Heart right ventricle (tissue), 16 donors: ENCODE results near the gene SPATA24. TPM values are rescaled to one million over a fixed set of nuclear protein-coding genes. Genes with fewer than 3 reads are reported as not detected.
A peak's percentile ranks its signal among the peaks of the same experiment; 100 is the strongest.

ENCODE experiments used
- ATAC-seq, 8 donors: fragments of 200-7000 bp; cut with Tn5 transposase; one replicate each; pipeline ENCODE4 v1.9.1; 2020; ENCODE audit warnings: mild to moderate bottlenecking in 8 of 8, moderate library complexity in 8 of 8, moderate number of reproducible peaks in 1 of 8
- DNase-seq, 2 donors: peaks; one replicate each; pipeline ENCODE4 v3.0.0-alpha.2; 2020
- H3K27ac ChIP-seq, 10 donors: fragments of 200-600 bp; sonication (generic) in 2 of 10; one replicate each; pipeline versions ENCODE4 v1.5.0 to v1.8.0; 2020 to 2022; ENCODE audit warnings: mild to moderate bottlenecking in 3 of 10
- H3K27me3 ChIP-seq, 7 donors: fragments of 200-600 bp; one replicate each; pipeline ENCODE4 v1.8.0; 2021 to 2022; ENCODE audit warnings: mild to moderate bottlenecking in 2 of 7
- H3K36me3 ChIP-seq, 9 donors: fragments of 200-600 bp; sonication (generic) in 1 of 9; one replicate each; pipeline versions ENCODE4 v1.5.0 to v1.8.0; 2020 to 2022; ENCODE audit warnings: mild to moderate bottlenecking in 2 of 9
- H3K4me1 ChIP-seq, 9 donors: fragments of 200-600 bp; sonication (generic) in 1 of 9; one replicate each; pipeline versions ENCODE4 v1.5.0 to v1.8.0; 2020 to 2022; ENCODE audit warnings: mild to moderate bottlenecking in 4 of 9
- H3K4me3 ChIP-seq, 10 donors: fragments of 200-600 bp; sonication (generic) in 2 of 10; one replicate each; pipeline versions ENCODE4 v1.5.0 to v1.8.0; 2020 to 2022; ENCODE audit warnings: mild to moderate bottlenecking in 7 of 10, moderate library complexity in 2 of 10
- H3K9me3 ChIP-seq, 11 donors: fragments of 200-600 bp in 10 of 11; sonication (generic) in 2 of 11; one replicate each; pipeline versions ENCODE4 v1.5.0 to v1.8.0; 2013 to 2022; ENCODE audit warnings: mild to moderate bottlenecking in 2 of 11, control low read depth in 1 of 11, moderate library complexity in 1 of 11
- CTCF ChIP-seq, 9 donors: fragments of 200-600 bp; sonication (generic) in 2 of 9; IDR thresholded peaks; one replicate each; pipeline versions ENCODE4 v1.5.0 to v1.8.0; 2021 to 2022; ENCODE audit warnings: antibody characterized with exemption in 9 of 9, mild to moderate bottlenecking in 5 of 9, moderate library complexity in 1 of 9
- WGBS, 2 donors: extraction: QIAGEN DNeasy Blood & Tissue Kit; methylation state at CpG; one replicate each; pipeline ENCODE4 v1.1.7; 2013; ENCODE audit warnings: inconsistent platforms in 1 of 2; 5-methylcytosine and 5-hydroxymethylcytosine counted together
- intact Hi-C, 10 donors: fragments of 100-400 bp; cut with DNase I; formaldehyde crosslinking; loops; one replicate each; pipeline versions ENCODE4 v1.11.1 to v1.14.2; 2022
- polyA plus RNA-seq, 2 donors: library from polyadenylated mRNA; stranded (reverse); fragments of 200-250 nt; gene quantifications; one replicate each; pipeline ENCODE4 v1.2.3, GENCODE V29; 2013
- total RNA-seq, 10 donors: library from RNA; stranded (reverse); fragmentation: NEBNext Ultra II Directional in 3 of 10; extraction: Animal tissue kit (Norgen Biotek cat#: 25700) in 3 of 10; gene quantifications; one replicate each; pipeline versions ENCODE4 v1.2.1 to v1.2.4, GENCODE V29; 2021 to 2023
- donor health status: Arrhythmogenic right ventricular cardiomyopathy.
- donor health status: ischemic (EF 13 %, LVEDD 7.1; RV severe dilation, severe dysfunction).
- donor health status: healthy with polysubstance abuse.
- donor health status: DM: no; HTN: yes; CAD: no.
- donor health status: DM: no; HTN: no; CAD: no.
- donor health status: ischemic (EF 25% LVEDD 6.9; RV normal size, moderate dysfunction).
- donor health status: ischemic (EF 25% LVEDD 5.7; RV mildly dilated, moderate dysfunction).
- donor health status: healthy.
- donor health status: DM: yes; HTN: yes; CAD: no.
- donor health status: Ischemic cardiomyopathy.
- donor health status: ischemic (EF 35%, LVEDD 5.7; RV mildly dilated, moderate dysfunction).
- donor health status: nonischemic (EF 11% LVEDD 7.7; RV severe dilation, severe dysfunction).
- donor health status: DM: yes; HTN: yes; CAD: no.
- donor health status: PGD.
- donor health status: ischemic (EF 29% LVEDD 5.4; RV normal size, mild dysfunction).
- donor health status: nonischemic (EF 23%, LVEDD 6.1; RV moderate dilation, normal function).

The SPATA24 gene
- total and polyA plus RNA-seq, 12 donors = 11.8 to 37.5 (median 16.5) TPM

DNA sequence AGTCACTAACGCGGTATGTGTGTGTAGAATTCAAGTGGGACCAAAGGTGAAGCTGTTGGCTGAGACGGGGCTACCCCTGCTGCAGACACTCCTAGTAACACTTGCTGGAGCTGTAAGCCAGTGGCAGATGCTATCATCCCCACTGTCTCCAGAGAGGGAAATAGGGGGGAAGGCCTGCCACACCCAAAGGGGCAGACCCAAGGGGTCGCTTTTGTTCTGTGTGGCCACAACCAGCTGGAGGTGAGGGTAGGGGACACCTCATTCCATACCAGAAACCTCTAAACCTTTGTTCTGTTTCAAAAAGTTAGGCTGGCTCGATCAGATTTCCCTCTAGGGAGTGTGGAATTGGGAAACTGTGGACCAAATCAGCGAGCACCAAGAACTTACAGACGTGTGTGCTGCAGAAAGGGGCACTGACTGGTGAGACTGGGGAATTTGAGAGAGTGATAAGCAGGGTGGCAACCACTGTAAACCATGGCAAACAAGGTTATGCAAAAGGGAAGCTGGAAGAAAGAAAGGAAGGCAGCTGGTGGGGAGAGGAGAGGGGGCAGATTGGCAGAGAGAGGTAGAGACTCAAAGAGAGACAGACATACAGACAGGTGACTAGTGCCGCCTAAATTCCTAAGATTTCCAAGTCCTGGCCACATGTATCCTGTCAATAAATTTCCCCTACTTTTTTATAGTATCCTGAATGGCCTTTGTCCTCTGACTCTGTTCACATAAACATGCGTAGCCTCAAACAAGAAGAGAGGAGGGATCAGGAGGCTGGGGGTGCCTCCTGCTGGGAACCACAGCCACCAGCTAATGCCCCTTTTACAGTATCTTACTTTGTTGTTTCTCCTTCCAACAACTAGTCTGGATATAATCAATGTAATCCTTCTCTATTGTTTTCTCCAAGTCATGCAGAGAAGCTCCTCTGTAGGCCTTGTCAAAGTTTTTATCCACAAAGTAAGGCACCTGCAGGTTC lies 15.6 kb upstream of the SPATA24 start:
- 34 to 46% methylated on average over 9 of the region's 9 CpGs for WGBS, 2 donors
- Histone ChIP-seq H3K27ac (peak overlapping the region; percentile 68 to 93 (median 88)), H3K9me3 (no peaks in the 10 kb centered on the region), H3K4me3 (no peak overlapping the region), H3K27me3 (no peaks in the 10 kb centered on the region), H3K4me1 (peaks cover 39 to 61% (median 55%) of the 10 kb centered on the region in 9 donors), H3K36me3 (peaks cover 0 to 71% (median 17%) of the 10 kb centered on the region in 9 donors)
- TF ChIP-seq CTCF (IDR thresholded peaks at IDR 0.05) = peak in 4 of 9 donors; percentile 15 to 34 (median 29)
- DNase-seq (peak in 1 of 2 donors; percentile 27), ATAC-seq (peak; percentile 6 to 59 (median 29))
- intact Hi-C loops = loop anchor here in 8 of 10 donors (5.0 to 10.0 kb wide), 7 partner anchors 93 to 345 kb away; partner anchors contain the start of gene MATR3 (in 1 of the 8)

- intact Hi-C loops = loop anchor here in 1 of 10 donors (5.0 kb wide), 1 partner anchor 126 kb away; the partner anchor contains the start of gene MATR3
- Histone ChIP-seq H3K4me3 (no peak overlapping the region), H3K9me3 (no peaks in the 10 kb centered on the region), H3K36me3 (peaks cover 0 to 65% (median 12%) of the 10 kb centered on the region in 9 donors), H3K27me3 (no peaks in the 10 kb centered on the region), H3K4me1 (peaks cover 40 to 69% (median 63%) of the 10 kb centered on the region in 9 donors), H3K27ac (peak overlapping the region; percentile 68 to 93 (median 88))
- DNase-seq (peak in 1 of 2 donors; percentile 18), ATAC-seq (peak; percentile 47 to 71 (median 57))
- no peak for TF ChIP-seq CTCF (IDR thresholded peaks at IDR 0.05)
- 39 to 61% methylated on average over 1 of the region's 1 CpG for WGBS, 2 donors
Measured at GRCh38 chr5:139418793-139419192, 14.9 kb upstream of the SPATA24 start.

- intact Hi-C loops = loop anchor here in 2 of 10 donors (1.0 to 5.0 kb wide), 2 partner anchors 23 to 125 kb away; partner anchors contain the start of gene MATR3 (in 1 of the 2)
- Histone ChIP-seq H3K27ac (peak overlapping the region; percentile 68 to 93 (median 89)), H3K9me3 (no peaks in the 10 kb centered on the region), H3K4me1 (peaks cover 40 to 74% (median 67%) of the 10 kb centered on the region in 9 donors), H3K4me3 (peak overlapping the region in 1 of 10 donors; percentile 4), H3K27me3 (no peaks in the 10 kb centered on the region), H3K36me3 (peaks cover 0 to 67% (median 8%) of the 10 kb centered on the region in 9 donors)
- ATAC-seq (peak; percentile 56 to 76 (median 70)), DNase-seq (peak in 1 of 2 donors; percentile 76)
- 36 to 38% methylated on average over 4 of the region's 4 CpGs for WGBS, 2 donors
- no peak for TF ChIP-seq CTCF (IDR thresholded peaks at IDR 0.05)
Measured at GRCh38 chr5:139417214-139417613, 13.3 kb upstream of the SPATA24 start.

GRCh38 chr5:139416651-139417050 lies 12.8 kb upstream of the SPATA24 start:
- WGBS, 2 donors = 64 to 65% methylated on average over 9 of the region's 9 CpGs
- peaks cover 0 to 67% (median 8%) of the 10 kb centered on the region in 9 donors for H3K36me3 ChIP-seq
- H3K9me3 ChIP-seq = no peaks in the 10 kb centered on the region
- peaks cover 40 to 74% (median 67%) of the 10 kb centered on the region in 9 donors for H3K4me1 ChIP-seq
- TF ChIP-seq CTCF (IDR thresholded peaks at IDR 0.05) = no peak
- intact Hi-C loops = loop anchor here in 2 of 10 donors (1.0 to 5.0 kb wide), 2 partner anchors 22 to 124 kb away; partner anchors contain the start of gene MATR3 (in 1 of the 2)
- ATAC-seq (peak in 2 of 8 donors; percentile 9 to 20), DNase-seq (no peak)
- H3K27ac ChIP-seq = peak overlapping the region; percentile 68 to 93 (median 89)
- no peaks in the 10 kb centered on the region for H3K27me3 ChIP-seq
- peak overlapping the region in 1 of 10 donors; percentile 4 for H3K4me3 ChIP-seq
